ENCODE measurements around the gene PXT1.
"Not testable (repeated sequence)": the region's sequence is repeated elsewhere in the genome, so short reads cannot be mapped to it uniquely, and the experiment has no call there.

Gene PXT1

DNA sequence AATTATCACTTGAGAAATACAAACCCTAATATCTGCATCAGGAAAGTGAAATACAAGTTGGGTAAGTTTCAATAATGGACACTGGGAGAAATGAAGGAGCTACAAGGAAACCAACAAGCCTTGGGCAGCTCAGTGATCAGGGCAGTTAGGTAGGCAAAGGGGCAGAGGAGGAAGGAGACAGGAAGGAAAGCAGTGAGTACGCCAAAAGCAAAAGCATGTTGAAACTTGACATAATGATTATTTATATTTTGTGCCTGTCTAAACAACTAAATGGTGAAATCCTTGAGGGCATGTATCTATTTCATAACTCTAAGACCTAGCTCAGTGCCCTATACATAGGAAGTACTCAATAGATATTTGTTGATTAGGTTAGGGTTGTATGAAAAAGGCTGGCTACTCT, 23.3 kb downstream of the PXT1 start:
- Mint-ChIP-seq H3K27me3 (ENCODE audit: low read depth, poor library complexity) (peaks cover 3% of the 10 kb centered on the region), H3K4me3 (no peak overlapping the region), H3K9me3 (no peaks in the 10 kb centered on the region), H3K4me1 (peaks cover 27% of the 10 kb centered on the region), H3K27ac (no peak overlapping the region), H3K36me3 (ENCODE audit: low read depth) (no peaks in the 10 kb centered on the region)
- TF ChIP-seq, protein P1, sequence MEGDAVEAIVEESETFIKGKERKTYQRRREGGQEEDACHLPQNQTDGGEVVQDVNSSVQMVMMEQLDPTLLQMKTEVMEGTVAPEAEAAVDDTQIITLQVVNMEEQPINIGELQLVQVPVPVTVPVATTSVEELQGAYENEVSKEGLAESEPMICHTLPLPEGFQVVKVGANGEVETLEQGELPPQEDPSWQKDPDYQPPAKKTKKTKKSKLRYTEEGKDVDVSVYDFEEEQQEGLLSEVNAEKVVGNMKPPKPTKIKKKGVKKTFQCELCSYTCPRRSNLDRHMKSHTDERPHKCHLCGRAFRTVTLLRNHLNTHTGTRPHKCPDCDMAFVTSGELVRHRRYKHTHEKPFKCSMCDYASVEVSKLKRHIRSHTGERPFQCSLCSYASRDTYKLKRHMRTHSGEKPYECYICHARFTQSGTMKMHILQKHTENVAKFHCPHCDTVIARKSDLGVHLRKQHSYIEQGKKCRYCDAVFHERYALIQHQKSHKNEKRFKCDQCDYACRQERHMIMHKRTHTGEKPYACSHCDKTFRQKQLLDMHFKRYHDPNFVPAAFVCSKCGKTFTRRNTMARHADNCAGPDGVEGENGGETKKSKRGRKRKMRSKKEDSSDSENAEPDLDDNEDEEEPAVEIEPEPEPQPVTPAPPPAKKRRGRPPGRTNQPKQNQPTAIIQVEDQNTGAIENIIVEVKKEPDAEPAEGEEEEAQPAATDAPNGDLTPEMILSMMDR (IDR thresholded peaks at IDR 0.05), result no peak
- no peak for DNase-seq

DNA sequence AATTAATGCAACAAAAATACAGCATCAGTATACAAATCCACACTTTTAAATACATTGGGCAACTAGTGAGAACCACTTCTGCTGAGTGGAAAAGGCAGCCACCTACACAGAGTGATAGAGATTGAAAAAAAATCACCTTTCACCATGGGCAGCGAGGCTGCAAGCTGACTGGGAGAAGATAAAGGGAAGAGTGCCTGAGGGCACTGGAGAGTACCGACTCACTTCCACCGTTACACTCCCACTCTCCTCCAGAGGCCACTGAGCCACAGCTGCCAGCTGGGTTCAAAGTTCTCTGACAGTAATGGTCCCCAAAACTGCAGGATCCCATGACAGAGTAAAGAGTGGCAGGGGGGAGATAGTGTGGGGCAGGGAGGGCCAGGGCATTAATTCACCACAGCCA, 24.1 kb downstream of the PXT1 start:
- TF ChIP-seq, protein P1 (IDR thresholded peaks at IDR 0.05), result no peak
- H3K4me1 Mint-ChIP-seq, result peaks cover 22% of the 10 kb centered on the region
- DNase-seq, result no peak
- no peak overlapping the region for H3K27ac Mint-ChIP-seq
- peaks cover 2% of the 10 kb centered on the region for H3K9me3 Mint-ChIP-seq
- H3K27me3 Mint-ChIP-seq (ENCODE audit: low read depth, poor library complexity), result peaks cover 3% of the 10 kb centered on the region
- no peaks in the 10 kb centered on the region for H3K36me3 Mint-ChIP-seq (ENCODE audit: low read depth)
- no peak overlapping the region for H3K4me3 Mint-ChIP-seq

GRCh38 chr6:36414481-36414880, 28.2 kb downstream of the PXT1 start:
- no peak overlapping the region for H3K27ac Mint-ChIP-seq
- H3K4me1 Mint-ChIP-seq, result peaks cover 6% of the 10 kb centered on the region
- no peak overlapping the region for H3K4me3 Mint-ChIP-seq
- DNase-seq, result no peak
- H3K27me3 Mint-ChIP-seq (ENCODE audit: low read depth, poor library complexity), result peaks cover 26% of the 10 kb centered on the region
- H3K36me3 Mint-ChIP-seq (ENCODE audit: low read depth), result no peaks in the 10 kb centered on the region
- TF ChIP-seq, protein P1 (IDR thresholded peaks at IDR 0.05), result no peak
- peaks cover 20% of the 10 kb centered on the region for H3K9me3 Mint-ChIP-seq

DNA sequence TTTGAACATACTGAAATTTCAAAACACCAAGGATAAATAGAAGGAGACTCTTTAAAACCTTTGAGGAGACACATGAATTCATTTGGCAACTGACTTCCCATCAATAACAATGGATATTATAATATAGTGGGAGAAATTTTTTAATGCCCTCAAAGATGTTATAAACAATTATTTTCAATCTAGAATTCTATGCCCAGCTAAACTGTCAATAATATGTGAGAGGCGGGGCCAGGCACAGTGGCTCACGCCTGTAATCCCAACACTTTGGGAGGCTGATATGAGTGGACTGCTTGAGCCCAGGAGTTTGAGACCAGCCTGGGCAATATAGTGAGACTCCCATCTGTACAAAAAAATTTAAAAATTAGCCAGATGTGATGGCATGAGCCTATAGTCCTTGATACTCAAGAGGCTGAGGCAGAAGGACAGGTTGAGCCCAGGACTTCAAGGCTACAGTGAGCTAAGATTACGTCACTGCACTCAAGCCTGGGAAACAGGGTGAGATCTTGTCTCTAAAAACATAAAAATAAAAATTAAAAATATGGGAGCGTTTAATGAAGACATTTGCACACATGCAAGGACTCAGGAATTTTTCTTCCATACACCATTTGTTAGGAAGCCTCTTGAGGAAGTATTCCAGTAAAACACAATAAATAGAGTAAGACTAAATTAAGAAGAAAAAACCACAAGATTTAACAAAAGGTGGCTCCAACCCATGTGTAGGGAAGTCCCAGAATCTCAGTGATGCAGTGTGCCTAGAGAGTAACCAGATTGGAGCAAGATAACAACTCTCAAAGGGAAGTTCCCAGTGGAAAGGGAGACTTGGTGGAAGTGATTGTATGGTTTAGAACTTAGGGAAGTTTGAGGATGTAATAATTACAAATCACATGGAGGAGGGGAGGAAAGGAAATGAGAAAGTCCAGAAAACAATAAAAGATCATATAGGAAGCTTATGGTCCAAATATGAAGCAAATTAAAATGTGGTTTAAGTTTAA, 28.9 kb downstream of the PXT1 start:
- H3K27ac Mint-ChIP-seq, result no peak overlapping the region
- peaks cover 28% of the 10 kb centered on the region for H3K27me3 Mint-ChIP-seq (ENCODE audit: low read depth, poor library complexity)
- TF ChIP-seq, protein P1 (IDR thresholded peaks at IDR 0.05), result no peak
- no peaks in the 10 kb centered on the region for H3K36me3 Mint-ChIP-seq (ENCODE audit: low read depth)
- H3K4me1 Mint-ChIP-seq, result peaks cover 6% of the 10 kb centered on the region
- H3K9me3 Mint-ChIP-seq, result peaks cover 20% of the 10 kb centered on the region
- H3K4me3 Mint-ChIP-seq, result no peak overlapping the region
- no peak for DNase-seq

GRCh38 chr6:36409718-36410117, 32.9 kb downstream of the PXT1 start:
- Mint-ChIP-seq H3K9me3 (peaks cover 20% of the 10 kb centered on the region), H3K27me3 (ENCODE audit: low read depth, poor library complexity) (peaks cover 30% of the 10 kb centered on the region)
- not testable (repeated sequence) for H3K4me1 Mint-ChIP-seq; H3K27ac Mint-ChIP-seq; H3K36me3 Mint-ChIP-seq (ENCODE audit: low read depth); H3K4me3 Mint-ChIP-seq; DNase-seq

DNA sequence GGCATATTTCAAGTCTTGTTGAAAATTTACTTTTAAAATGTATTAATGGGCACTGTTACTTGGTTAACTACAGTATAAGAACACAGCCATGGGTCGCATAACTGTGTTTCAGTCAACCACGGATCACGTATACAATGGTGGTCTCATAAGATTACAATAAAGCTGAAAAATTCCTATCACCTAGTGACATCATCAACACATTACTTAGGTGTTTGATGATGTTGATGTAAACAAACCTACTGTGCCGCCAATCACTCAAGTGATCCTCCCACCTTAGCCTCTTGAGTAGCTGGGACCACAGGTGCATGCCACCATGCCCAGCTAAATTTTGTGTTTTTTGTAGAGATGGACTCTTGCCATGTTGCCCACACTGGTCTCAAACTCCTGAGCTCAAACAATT, 38.5 kb downstream of the PXT1 start:
- no peak for DNase-seq
- no peaks in the 10 kb centered on the region for H3K4me1 Mint-ChIP-seq
- H3K27ac Mint-ChIP-seq, result no peak overlapping the region
- H3K4me3 Mint-ChIP-seq, result no peak overlapping the region
- TF ChIP-seq, protein P1 (IDR thresholded peaks at IDR 0.05), result no peak
- H3K36me3 Mint-ChIP-seq (ENCODE audit: low read depth), result no peaks in the 10 kb centered on the region
- peaks cover 10% of the 10 kb centered on the region for H3K9me3 Mint-ChIP-seq
- peaks cover 11% of the 10 kb centered on the region for H3K27me3 Mint-ChIP-seq (ENCODE audit: low read depth, poor library complexity)
